Measurements from ENCODE around the gene KLF11.
"Not testable (repeated sequence)": the region's sequence is repeated elsewhere in the genome, so short reads cannot be mapped to it uniquely, and the experiment has no call there.

The KLF11 gene

DNA sequence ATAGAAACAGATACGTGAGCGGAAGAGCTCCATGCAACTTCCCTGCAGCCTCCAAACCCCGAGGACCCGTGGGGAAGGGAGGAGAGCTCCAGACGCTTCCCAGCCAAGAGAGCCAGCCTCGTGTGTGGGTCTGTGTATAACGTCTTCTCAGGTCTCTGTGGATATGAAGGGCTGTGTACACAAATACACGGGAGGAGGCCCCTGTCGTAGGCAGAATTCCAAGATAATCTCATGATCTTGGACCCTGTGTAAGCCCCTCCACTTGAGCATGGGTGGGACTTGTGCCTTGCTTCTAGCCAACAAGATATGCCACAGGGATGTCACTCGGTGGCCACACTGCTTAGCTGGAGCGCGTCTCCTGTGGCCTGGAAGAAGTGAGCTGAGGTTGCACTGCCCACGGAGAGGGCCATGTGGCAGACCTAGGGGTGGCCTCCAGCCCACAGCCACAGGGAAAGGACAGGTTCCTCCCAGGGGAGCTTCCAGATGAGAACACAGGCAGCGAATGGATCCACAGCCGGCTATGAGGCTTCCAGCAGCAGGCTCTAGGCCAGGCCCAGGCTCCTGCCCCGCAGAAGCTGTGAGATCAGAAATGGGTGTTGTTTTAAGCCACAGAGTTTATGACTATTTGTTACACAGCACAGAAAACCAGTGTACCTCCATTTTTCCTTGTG lies 15.6 kb upstream of the KLF11 start:
- no peak for FAIRE-seq

DNA sequence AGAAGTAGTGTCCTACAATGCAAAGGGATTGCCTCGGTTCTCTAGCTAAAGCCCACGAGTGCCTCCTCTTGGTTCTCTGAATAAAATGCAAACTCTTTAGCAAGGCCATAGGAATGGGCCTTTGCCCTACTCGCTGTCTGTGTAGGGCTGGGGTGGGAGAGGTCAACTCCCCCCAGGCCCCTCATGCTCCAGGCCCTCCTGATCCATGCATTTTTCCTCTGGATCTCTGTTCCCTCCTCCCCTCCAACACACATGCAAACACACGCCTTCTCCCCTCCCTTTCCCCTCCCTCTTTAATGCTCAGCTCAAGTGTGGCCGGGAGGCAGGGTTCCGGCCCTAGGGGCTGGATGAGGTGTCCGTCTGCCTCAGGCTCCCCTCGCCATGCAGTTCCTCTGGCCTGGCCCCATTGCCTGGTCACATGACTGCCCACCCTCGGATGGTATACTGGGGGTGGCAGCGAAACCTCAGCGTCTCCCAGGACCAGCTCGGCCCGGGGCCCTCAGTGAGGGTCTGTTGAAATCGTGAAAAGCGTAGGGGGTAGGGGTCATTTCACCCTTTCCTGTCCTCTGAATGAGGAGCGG lies 14.9 kb upstream of the KLF11 start:
- no peak for FAIRE-seq

DNA sequence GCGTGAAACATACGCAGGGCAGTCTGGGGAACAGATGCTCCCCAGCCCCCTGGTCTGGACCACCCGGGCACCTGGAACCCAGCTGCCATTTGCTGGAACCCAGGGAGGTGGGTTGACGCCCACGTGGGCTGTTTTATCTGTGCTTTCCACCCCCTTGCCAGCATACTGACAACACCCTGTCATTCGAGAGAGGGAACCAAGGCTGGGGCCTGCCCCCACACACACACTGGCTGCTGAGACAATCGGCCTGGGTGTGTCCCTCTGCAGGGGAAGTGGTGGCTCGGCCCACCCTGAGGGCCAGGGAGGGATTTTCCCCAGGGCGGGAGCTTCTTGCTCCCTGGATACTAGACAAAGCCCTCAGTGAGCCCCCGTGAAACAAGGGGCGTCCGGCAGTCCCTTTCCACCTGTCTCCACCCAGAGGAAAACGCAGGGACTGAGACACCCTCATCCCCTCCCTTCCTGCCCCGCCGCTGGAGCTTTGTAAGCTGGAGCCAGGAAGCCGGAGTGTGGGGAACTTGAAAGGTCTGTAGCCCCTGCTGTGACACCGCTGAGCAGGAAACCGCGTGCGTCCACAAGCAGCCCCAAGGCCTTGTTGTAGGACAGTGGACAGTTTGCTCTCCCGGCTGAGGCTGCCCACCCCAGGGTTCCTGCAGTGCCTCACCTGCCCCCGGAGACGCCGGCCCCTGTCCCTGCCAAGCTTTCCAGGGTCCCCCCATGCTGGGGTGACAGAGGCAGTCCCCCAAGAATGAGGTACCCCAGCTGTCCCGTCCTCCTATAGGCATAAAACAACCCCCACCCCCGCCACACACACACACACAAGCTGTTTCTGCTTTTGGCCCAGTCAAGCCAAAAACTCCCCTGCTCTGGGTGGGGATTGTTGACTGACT lies 14.1 kb upstream of the KLF11 start:
- no peak for FAIRE-seq

DNA sequence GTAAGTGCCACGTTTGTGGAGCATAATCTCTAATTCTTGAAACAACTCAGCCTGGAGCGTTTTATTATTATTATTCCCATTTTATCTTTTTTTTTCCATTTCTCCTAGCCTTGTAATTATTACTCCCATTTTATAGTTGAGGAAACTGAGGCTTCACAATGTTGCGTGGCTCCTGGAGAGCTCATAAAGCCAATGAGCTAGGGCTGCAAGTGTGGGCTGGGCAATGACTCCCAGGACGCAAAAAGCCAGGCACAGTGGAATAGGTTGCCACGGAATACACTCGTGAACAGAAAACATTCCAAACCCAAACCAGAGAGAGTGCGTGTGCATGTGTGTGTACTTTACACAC lies 13.5 kb upstream of the KLF11 start:
- FAIRE-seq: no peak

DNA sequence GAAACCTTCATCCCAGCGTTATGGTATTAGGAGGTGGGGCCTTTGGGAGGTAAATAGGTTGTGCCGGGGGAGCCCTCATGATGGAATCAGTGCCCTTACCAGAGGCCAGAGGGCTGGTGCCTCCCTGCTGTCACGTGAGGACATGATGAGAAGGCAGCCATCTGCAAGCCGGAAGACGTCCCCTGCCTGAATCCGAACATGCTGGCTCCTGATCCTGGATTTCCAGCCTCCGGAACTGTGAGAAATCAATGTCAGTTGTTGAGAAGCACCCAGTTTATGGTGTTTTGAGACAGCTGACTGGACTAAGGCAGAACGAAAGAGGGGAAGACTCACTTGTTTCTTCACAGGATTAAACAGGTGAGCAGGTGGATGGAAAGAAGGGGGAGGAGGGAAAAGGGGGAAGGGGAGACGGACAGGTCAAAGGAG lies 13.0 kb upstream of the KLF11 start:
- FAIRE-seq: no peak

DNA sequence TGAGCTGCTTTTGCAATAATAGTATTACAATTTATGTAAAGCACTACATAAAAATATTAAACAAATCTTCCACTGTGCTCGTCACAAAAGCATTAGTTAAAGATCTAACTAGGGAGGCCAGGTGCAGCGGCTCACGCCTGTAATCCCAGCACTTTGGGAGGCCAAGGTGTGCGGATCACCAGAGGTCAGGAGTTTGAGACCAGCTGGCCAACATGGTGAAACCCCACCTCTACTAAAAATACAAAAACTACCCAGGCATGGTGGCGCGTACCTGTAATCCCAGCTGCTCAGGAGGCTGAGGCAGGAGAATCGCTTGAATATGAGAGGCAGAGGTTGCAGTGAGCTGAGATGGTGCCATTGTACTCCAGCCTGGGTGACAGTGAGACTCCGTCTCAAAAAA lies 12.6 kb upstream of the KLF11 start:
- FAIRE-seq: not testable (repeated sequence)

DNA sequence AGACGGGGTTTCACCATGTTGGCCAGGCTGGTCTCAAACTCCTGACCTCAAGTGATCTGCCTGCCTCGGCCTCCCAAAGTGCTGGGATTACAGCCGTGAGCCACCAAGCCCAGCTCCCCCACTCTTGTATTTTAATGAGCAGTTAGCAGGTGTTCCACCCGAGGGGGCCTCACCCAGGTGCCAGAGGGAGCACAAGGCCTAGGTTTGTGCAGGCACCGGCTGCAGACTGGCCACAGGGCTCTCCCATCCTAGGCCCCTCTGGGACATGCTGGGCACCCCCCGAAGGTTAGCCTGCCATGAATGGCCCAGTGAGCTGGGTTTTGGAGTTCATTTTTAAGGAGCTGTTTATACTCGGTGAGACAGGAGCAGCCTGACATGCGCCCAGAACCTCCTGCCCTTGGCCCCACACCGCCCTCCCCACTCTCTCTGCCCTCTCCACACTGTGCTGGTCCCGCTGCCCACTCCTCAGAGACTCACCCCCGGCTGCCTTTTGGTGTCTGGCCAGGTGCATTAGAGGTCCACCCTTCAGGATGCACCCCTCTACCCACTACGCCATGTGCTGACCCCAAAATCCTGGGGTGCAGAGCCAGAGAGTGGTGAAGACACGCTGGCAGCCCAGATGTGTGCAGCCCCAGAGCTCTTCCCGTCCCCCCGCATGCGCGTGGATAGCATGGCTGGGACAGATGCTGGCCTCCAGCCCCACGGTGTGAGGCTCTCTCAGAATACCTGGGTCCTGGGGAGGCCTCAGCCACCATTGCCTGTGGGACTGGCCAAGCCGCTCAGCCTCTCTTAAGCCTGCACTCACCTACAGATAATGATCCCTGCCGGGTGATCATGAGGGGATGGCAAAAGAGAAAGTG lies 11.2 kb upstream of the KLF11 start:
- no peak for FAIRE-seq

DNA sequence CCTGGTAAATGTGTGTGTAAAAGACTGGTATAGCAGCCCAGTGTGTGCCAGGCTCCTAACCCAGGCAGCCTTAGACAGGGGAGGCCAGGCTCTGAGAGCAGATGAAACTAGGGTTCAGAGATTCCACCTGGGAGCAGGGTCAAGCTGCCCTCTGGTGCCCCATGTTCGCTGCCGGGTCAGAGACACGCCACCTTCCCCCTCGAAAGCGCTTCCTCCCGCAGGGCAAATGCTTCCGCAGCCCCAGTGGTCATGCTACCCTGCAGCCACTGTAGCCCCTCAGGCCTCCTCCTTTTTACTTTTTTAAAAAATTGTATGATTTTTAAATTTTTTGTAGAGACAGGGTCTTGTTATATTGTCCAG lies 10.6 kb upstream of the KLF11 start:
- no peak for FAIRE-seq

DNA sequence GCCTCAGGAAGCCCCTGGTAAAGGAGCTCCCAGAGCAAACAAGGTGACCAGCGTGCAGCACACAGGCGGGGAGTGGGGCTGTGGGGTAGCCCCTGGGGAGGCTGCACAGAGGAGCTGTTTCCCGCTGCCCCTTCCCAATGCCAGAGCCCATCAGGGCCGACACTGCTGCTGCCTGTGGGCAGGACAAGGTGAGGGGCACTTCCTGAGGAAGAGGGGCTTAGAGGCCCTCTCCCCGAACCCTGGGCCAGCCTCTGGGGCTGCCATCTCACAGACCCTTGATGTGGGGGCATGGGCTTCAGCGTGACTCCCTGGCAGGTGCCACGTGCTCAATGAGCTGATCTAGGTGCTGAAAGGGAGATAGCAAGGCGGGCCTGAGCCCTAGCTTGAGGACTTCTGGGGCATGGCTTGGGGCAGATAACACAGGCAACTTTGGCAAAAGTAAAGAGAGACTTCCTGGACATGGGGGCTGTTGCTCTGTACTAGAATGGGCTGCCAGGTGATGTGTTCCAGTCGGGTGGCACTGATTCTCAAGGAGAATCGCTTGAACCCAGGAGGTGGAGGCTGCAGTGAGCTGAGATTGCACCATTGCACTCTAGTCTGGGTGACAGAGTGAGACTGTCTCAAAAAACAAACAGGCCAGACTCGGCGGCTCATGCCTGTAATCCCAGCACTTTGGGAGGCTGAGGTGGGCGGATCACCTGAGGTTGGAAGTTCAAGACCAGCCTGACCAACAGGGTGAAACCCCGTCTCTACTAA lies 9.9 kb upstream of the KLF11 start:
- no peak for FAIRE-seq

DNA sequence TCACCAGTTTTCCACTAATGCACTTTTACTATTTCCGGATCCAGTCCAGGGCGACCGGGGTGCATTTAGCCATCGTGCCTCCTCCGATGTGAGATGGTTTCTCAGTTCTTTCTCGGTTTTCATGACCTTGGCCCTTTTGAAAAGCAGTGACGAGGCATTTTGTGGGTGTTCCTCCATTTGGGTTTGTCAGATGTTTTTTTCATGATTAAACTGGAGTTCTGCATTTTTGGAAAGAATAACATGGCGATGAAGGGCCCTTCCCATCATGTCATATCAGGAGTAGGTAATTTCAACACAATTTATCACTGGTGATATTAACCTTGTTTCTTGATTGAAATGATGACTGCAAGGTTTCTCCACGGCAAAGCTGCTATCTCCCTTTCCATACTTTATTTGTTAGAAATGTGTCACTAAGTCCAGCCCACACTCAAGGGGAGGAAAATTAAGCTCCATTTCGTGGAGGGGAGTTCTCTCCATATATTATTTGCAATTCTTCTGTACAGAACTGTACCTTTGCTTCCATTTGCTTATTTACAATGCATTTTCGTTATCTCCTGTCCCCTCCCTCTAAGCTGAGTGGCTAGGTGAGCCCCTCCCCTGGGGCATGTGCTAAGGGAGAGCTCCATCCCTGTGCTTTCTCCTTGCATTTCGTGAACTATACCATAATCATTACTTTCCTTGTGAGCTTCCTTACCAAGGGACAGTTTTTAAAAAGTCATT lies 8.9 kb upstream of the KLF11 start:
- FAIRE-seq: no peak

DNA sequence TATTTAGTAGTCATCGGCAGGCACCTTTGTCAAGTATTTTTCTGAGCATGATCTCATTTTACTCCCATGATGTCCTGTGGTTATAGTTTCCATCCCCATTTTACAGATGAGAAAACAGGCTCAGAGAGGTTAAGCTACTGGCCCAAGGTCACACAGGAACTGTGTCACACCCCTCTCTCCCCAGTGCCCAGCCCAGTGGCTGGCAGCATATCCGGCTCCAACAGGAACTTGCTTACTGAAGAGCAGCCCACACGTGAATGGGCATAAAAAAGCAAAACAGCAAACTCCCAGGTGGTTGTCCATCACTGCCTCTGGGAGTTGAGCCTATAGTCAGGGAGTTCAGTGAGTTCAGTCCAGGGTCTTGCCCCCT lies 8.3 kb upstream of the KLF11 start:
- FAIRE-seq: no peak

DNA sequence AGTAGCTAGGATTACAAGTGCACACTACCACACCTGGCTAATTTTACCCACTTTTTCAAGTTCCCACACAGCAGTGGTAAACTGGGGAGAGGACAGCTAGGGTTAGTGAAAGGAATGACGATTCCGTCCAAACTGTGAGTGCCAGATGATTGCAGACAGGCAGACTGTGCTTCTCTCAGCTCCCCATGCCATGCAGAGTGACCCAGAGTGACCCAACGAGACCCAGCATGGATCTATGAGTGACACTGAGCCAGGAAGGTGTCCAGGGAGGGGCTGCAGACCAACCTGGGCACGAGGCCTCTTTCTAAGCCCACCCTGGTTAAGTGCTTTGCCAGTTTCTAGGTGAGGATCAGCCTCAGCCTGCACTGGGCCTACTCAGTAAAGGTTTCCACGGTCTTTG lies 7.7 kb upstream of the KLF11 start:
- no peak for FAIRE-seq

DNA sequence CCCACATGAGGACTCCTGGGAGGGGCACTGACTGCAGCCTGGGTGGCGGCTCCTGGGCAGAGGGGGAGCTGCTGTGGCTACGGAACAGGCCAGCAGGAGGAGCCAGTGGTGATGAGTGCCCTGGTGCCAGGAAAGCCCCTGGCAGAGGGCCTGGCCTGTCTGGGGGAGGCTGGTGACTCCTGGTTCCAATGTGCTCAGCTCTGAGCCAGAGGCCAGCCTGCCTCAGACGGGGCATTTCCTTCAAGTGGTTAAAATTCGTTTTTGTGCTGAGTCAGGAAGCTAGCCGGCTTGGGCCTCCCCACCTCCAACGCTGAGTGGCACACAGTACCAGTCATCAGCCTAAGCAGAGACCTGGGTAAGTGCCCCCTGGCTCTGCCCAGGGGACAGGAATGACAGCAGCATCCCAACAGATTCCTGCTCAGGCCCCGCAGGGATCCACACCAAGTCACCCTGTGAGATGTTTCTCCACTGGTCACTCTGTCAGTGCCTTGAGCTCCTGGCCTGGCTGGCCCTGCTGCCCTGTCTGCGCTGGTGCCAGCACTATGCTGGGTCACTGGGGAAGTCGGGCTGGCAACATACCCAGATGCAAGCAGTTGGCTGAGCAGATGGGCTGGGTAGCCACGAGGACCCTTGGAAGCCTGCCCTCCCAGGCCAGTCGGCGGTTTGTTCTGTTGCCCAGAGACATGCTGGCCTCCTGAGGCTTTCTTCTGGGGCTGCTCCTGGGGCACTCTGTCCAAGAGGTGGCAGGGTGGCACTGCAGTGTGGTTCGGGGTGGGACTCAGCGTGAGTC lies 7.1 kb upstream of the KLF11 start:
- no peak for FAIRE-seq

DNA sequence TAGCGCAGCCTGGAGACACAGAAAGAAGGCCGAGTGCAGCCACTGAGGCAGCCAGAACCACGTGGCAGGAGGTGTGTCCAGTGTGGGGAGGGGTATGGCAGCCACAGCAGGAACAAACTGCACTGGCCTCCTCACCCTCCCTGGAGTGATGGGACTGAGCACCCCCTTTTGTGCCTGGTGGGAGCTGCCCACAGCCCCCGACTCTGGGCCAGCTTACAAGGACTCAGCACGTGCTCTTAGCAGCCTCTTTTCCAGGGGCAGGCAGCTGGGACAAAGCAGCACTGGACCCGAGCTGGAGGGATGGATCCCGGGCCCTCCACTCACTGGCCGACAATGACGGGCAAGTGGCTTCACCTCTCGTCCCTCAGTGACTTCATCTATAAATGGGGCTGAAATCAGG lies 5.2 kb upstream of the KLF11 start:
- no peak for FAIRE-seq

DNA sequence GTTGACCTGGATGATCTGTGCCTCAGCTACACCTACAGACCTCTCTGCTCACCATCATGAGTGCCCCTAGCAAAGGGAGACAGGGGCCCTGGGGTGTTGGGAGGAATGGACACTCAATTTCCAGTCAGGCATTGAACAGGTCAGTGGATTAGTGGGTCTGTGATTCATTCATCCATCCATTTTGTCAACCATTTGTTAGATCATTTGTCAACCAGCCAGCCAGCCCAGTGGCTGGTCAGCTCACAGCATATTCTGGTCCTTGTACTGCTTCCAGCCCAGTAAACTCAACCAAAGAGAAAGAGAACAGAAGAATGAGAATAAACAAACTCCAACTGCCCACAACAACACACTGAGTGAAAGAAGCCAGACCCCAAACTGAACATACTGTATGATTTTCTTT lies 4.6 kb upstream of the KLF11 start:
- FAIRE-seq: no peak

DNA sequence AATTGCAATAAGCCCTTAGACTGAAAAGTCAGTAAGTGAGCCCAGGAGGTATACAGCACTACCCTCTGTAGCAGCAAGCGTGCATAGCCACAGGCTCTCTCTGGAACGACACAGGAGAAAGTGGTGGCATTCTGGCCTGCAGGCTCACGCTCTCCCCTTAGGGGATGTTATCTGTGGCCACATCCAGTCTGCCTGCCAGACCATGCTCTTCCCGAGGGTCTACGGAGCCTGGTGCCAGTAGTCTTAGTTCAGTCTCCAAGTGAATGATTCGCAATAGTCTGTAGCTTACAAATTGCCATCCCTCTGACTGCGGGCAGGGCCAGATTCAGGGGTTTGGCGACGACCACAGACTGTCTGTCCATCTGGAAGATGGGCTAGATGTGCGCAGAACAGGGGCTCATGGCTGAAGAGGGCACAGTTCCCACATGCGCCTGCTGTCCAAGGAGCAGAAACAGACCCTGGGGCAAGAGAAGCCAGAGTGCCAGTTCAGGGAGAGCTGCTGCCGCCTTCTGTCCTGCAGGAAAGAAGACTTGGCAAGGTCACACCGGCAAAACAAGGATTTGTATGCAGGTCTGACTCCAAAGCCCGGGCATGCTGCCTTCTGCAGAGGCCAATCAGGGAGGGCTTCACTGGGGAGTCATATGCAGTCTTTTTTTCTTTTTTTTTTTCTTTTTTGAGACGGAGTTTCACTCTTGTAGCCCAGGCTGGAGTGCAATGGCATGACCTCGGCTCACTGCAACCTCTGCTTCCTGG lies 3.5 kb upstream of the KLF11 start:
- FAIRE-seq: no peak

DNA sequence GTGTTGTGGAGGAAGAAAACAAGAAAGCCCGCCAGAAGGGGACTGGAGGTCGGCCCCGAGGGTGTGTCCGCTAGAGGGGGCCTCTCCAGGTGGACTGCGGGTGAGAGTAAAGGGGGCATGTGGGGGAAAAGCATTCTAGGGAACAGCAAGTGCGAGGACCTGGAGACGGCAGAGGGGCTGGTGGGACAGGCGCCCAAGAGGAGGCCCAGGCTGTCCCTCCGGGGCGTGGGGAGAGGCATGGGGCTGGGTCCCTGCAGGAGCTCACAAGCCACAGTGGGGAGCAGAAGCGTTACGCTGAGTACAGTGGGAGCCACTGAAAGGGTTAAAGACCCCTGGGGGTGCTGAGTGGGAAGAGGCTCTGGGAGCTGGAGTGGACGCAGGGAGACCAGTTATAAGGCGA lies 1.6 kb upstream of the KLF11 start:
- no peak for FAIRE-seq

DNA sequence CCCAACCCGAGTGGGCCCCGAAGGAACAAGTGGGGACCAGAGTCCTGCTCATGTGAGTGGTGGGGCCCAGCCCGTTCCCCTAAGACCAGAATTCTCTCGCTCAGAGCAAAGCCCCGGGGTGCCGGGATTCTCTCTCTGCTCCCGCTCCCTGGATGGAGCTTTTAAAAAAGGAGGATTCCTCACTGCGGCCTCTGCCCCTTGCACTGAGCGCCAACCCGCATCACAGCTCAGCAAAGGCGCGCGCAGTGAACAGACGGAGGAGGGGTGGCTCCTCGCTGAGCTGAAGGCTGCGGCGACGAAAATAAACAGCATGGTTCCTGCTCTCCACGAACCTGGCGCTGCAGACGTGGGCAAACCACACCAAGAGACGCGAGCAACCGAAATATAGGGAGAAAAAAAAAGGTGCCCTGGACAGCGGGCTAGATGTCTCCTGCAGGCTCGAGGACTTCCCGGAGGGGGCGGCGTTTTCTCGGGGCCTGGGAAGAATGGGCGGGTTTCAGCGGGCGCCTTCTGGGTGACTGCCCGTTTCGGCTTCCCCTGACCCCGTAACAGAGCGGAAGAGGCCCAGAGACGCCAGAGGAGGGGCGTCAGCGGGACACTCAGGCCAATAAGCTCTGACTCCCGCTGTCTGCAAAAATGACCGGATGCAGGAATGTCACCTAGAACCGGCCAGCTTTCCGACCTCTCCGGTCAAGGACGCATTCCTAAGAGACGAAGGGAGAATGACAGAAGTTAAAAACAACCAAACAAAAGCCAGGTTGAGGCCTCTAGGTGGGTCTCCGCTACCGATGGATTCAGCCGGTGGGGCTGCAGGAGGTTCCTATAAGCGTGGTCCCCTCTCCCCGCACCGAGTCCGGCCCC lies 819 bp upstream of the KLF11 start:
- FAIRE-seq: no peak

DNA sequence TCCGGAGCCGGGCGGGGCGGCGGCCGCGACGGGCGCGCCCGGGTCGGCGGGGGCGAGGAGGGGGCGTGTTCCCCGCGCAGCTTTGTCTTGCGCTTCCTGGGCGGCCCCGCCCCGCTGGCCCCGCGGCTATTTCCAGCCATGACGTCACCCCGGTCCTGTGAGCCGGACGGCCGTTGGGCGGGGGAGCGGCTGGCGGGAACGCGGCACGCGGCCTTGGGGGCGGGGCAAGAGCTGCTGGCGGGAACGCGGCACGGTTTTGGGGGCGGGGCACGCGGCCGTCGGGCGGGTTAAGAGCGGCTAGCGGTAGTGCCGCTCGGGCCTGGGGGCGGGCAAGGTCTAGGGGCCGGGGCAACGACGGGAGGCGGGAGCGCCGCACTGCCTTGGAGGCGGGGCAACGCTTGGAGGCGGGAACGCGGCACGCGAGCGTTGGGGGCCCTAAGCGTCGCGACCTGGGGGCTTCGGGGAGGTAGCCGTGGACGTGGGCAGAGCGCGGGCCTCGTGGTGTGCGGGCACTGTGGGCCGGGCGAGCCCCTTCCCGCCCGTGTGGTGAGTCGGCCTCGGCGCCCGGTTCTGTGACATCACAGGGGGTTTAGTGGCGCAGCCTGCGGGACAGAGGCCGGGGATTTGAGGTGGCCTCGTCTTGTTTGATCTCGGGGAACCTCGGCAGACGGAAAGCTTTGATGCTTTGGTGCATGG lies 704 bp downstream of the KLF11 start:
- no peak for FAIRE-seq

Data from A204.1 (cell line).